ENCODE measurements around the gene ZNF100. TPM values are rescaled to one million over a fixed set of nuclear protein-coding genes. Genes with fewer than 3 reads are reported as not detected.
"Not testable (repeated sequence)": the region's sequence is repeated elsewhere in the genome, so short reads cannot be mapped to it uniquely, and the experiment has no call there.

The ZNF100 gene
- total RNA-seq, 1 donor, result 3.6 TPM

GRCh38 chr19:21786936-21787335, 19.6 kb upstream of the ZNF100 start:
- no peak overlapping the region for H3K4me2 ChIP-seq (ENCODE audit: insufficient read depth, low read length)
- H3K4me3 ChIP-seq (ENCODE audit: insufficient read depth, low read length), result no peak overlapping the region
- no peaks in the 10 kb centered on the region for H3K79me2 ChIP-seq (ENCODE audit: insufficient read depth, low read length)
- H3K36me3 ChIP-seq (ENCODE audit: insufficient read depth, low read length), result no peaks in the 10 kb centered on the region
- H3K4me1 ChIP-seq (ENCODE audit: insufficient read depth, low read length), result no peaks in the 10 kb centered on the region
- no peak for DNase-seq (ENCODE audit: insufficient read length, low spot score, missing footprints)
- no peaks in the 10 kb centered on the region for H3K27me3 ChIP-seq (ENCODE audit: insufficient read depth, low read length)
- TF ChIP-seq, protein P1, sequence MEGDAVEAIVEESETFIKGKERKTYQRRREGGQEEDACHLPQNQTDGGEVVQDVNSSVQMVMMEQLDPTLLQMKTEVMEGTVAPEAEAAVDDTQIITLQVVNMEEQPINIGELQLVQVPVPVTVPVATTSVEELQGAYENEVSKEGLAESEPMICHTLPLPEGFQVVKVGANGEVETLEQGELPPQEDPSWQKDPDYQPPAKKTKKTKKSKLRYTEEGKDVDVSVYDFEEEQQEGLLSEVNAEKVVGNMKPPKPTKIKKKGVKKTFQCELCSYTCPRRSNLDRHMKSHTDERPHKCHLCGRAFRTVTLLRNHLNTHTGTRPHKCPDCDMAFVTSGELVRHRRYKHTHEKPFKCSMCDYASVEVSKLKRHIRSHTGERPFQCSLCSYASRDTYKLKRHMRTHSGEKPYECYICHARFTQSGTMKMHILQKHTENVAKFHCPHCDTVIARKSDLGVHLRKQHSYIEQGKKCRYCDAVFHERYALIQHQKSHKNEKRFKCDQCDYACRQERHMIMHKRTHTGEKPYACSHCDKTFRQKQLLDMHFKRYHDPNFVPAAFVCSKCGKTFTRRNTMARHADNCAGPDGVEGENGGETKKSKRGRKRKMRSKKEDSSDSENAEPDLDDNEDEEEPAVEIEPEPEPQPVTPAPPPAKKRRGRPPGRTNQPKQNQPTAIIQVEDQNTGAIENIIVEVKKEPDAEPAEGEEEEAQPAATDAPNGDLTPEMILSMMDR (IDR thresholded peaks at IDR 0.05; ENCODE audit: extremely low read depth, low read depth, low read length), result no peak
- no peak overlapping the region for H2AFZ ChIP-seq (ENCODE audit: low read length)
- H4K20me1 ChIP-seq (ENCODE audit: insufficient read depth, low read length), result no peaks in the 10 kb centered on the region
- no peaks in the 10 kb centered on the region for H3K9me3 ChIP-seq (ENCODE audit: low read depth, low read length)
- H3K27ac ChIP-seq (ENCODE audit: low read depth, low read length), result no peak overlapping the region

- H3K79me2 ChIP-seq (ENCODE audit: insufficient read depth, low read length); H3K4me2 ChIP-seq (ENCODE audit: insufficient read depth, low read length); DNase-seq (ENCODE audit: insufficient read length, low spot score, missing footprints); H3K27ac ChIP-seq (ENCODE audit: low read depth, low read length); H2AFZ ChIP-seq (ENCODE audit: low read length); H4K20me1 ChIP-seq (ENCODE audit: insufficient read depth, low read length); H3K9me3 ChIP-seq (ENCODE audit: low read depth, low read length); H3K4me1 ChIP-seq (ENCODE audit: insufficient read depth, low read length); H3K27me3 ChIP-seq (ENCODE audit: insufficient read depth, low read length); H3K36me3 ChIP-seq (ENCODE audit: insufficient read depth, low read length); H3K4me3 ChIP-seq (ENCODE audit: insufficient read depth, low read length): not testable (repeated sequence)
Observed at GRCh38 chr19:21775792-21776191, 8.4 kb upstream of the ZNF100 start.

GRCh38 chr19:21766705-21767064, 694 bp downstream of the ZNF100 start:
- not testable (repeated sequence) for H3K9me3 ChIP-seq (ENCODE audit: low read depth, low read length); H4K20me1 ChIP-seq (ENCODE audit: insufficient read depth, low read length); DNase-seq (ENCODE audit: insufficient read length, low spot score, missing footprints); H3K27me3 ChIP-seq (ENCODE audit: insufficient read depth, low read length); H3K4me1 ChIP-seq (ENCODE audit: insufficient read depth, low read length); H3K79me2 ChIP-seq (ENCODE audit: insufficient read depth, low read length)
- H3K36me3 ChIP-seq (ENCODE audit: insufficient read depth, low read length), result peaks cover 13% of the 10 kb centered on the region
- peak overlapping the region; percentile 100 for H2AFZ ChIP-seq (ENCODE audit: low read length)
- peak overlapping the region; percentile 92 for H3K27ac ChIP-seq (ENCODE audit: low read depth, low read length)
- H3K4me3 ChIP-seq (ENCODE audit: insufficient read depth, low read length), result peak overlapping the region; percentile 92
- peak overlapping the region; percentile 81 for H3K4me2 ChIP-seq (ENCODE audit: insufficient read depth, low read length)

DNA sequence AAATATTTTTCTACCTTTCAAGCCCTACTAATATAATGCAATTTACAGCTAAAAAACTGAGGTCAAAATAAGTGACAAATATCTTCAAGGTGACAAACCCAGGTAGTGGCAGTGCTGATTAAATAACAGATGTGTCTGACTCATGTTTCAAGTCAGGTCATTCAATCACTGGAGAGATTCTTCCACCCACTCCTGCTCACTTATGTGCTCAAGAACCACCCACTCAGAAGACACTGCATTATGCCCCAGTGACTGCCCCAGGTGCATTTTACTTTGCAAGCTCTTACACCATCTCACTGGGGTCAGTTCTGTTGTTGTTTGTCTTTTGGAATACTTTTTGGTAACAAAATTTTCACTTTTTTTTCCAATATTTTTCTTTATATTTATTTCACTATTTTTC, 2.2 kb downstream of the ZNF100 start:
- H3K27ac ChIP-seq (ENCODE audit: low read depth, low read length), result no peak overlapping the region
- peaks cover 2% of the 10 kb centered on the region for H3K79me2 ChIP-seq (ENCODE audit: insufficient read depth, low read length)
- H4K20me1 ChIP-seq (ENCODE audit: insufficient read depth, low read length), result no peaks in the 10 kb centered on the region
- H3K36me3 ChIP-seq (ENCODE audit: insufficient read depth, low read length), result peaks cover 20% of the 10 kb centered on the region
- no peaks in the 10 kb centered on the region for H3K4me1 ChIP-seq (ENCODE audit: insufficient read depth, low read length)
- H3K4me2 ChIP-seq (ENCODE audit: insufficient read depth, low read length), result no peak overlapping the region
- TF ChIP-seq, protein P1 (IDR thresholded peaks at IDR 0.05; ENCODE audit: extremely low read depth, low read depth, low read length), result no peak
- H2AFZ ChIP-seq (ENCODE audit: low read length), result no peak overlapping the region
- H3K4me3 ChIP-seq (ENCODE audit: insufficient read depth, low read length), result no peak overlapping the region
- no peak for DNase-seq (ENCODE audit: insufficient read length, low spot score, missing footprints)
- no peaks in the 10 kb centered on the region for H3K9me3 ChIP-seq (ENCODE audit: low read depth, low read length)
- no peaks in the 10 kb centered on the region for H3K27me3 ChIP-seq (ENCODE audit: insufficient read depth, low read length)

DNA sequence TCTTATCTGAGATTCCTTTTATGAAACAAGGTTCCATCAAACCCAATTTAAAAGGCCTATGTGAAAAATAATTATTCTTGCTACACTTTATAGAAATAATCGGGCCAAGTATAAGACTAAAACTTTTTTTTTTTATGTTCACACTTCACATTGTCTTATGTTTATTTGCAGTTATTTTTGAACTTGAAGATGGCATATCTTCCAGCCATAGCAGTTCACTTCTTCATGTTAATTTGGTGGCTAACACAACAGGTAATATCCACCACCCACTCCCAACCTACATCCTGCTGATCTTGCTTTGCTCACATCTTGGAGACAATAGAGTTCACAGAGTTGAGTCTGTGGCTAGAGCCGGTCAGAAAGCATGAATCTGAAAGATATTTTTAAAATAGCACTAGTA, 5.8 kb downstream of the ZNF100 start:
- not testable (repeated sequence) for H4K20me1 ChIP-seq (ENCODE audit: insufficient read depth, low read length); H3K9me3 ChIP-seq (ENCODE audit: low read depth, low read length); H2AFZ ChIP-seq (ENCODE audit: low read length); H3K27me3 ChIP-seq (ENCODE audit: insufficient read depth, low read length); H3K79me2 ChIP-seq (ENCODE audit: insufficient read depth, low read length); DNase-seq (ENCODE audit: insufficient read length, low spot score, missing footprints); H3K4me2 ChIP-seq (ENCODE audit: insufficient read depth, low read length); H3K4me1 ChIP-seq (ENCODE audit: insufficient read depth, low read length); H3K27ac ChIP-seq (ENCODE audit: low read depth, low read length); H3K4me3 ChIP-seq (ENCODE audit: insufficient read depth, low read length)
- peaks cover 29% of the 10 kb centered on the region for H3K36me3 ChIP-seq (ENCODE audit: insufficient read depth, low read length)
